ENCODE results near the gene ZNF747.
A peak's percentile ranks its signal among the peaks of the same experiment; 100 is the strongest.

ZNF747 gene

DNA sequence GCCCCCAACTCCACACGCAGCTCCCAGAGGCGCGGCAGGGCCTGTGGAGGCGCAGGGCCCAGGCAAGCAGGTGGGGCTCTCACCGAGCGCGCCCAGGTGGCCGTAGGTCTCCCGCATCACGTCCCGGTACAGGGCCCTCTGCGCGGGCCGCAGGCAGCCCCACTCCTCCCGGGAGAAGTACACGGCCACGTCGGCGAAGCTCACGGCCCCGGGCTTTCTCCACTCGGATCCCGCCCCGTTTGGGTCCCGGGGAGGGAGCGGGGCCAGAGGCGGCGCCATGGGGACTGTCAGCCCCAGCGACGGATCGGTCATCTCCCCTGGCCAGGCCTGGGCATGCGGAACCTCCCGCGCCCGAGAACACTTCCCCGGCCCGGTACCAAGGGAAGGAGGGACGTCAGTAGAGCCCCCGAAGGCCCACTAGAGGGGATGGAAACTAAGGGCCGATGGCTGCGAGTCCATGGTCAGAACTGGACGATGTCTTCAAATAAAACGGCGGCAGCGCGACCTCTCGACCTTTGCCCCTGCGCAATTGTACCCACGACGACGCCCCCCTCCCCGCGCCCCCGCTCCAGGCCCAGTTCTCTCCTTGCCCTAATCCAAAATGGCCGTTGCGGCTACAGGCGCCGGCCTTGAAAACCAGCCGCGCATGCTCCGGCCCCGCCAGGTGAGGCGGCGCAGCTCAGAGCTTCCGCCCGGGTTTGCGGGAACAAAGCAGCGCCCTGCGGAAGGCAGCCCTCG is at the start of gene ZNF747:
Gene ZNF747, minus strand, starts transcription at position 491 of the 738 bp plus-strand sequence. Its CDS starts 179 bp downstream, at position 312.
- peak; percentile 94 for DNase-seq

DNA sequence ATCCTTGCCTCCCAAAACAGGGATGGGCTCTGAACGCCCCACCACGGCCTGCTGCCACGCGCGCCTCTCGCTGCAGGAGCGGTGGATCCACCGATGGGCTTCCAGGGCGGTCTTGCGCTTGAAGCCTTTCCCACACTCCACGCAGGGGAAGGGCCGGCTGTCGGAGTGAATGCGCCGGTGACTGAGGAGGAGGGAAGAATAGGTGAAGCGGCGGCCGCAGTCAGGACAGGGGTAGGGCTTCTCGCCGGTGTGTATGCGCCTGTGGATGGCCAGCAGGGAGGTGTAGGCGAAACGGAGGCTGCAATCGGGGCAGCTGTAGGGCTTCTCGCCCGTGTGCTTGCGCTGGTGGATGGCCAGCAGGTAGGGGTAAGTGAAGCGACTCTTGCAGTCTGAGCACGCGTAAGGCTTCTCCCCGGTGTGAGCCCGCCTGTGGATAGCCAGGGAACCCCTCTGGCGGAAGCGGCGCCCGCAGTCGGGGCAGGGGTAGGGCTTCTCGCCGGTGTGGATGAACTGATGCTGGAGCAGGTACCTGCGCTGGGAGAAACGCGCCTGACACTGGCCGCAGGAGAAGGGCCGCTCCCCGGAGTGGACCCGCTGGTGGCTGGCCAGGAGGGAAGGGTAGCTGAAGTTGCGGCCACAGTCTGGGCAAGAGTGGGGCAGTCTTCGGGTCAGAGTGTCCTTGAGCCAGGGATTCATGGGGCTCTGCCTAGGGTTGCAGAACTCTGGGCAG is 48.1 kb upstream of the ZNF747 start:
- no peak for DNase-seq

DNA sequence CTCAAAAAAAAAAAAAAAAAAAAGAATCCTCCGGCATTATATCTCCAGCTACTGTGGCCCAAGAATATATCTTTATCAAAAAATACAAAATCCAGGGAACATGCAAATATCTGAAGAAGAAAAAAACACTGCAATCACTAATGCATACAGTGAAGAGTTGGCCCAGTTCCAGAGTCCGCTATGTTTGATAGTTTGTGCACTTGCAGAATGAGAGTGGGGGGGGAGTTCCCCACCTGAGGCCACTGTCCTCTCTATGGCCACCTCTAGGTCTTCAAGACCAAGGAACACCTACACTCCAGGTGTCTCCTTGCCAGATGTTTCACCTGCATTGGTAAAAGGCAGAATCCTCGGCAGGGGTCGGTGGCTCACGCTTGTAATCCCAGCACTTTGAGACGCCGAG is 46.8 kb upstream of the ZNF747 start:
- DNase-seq: no peak

DNA sequence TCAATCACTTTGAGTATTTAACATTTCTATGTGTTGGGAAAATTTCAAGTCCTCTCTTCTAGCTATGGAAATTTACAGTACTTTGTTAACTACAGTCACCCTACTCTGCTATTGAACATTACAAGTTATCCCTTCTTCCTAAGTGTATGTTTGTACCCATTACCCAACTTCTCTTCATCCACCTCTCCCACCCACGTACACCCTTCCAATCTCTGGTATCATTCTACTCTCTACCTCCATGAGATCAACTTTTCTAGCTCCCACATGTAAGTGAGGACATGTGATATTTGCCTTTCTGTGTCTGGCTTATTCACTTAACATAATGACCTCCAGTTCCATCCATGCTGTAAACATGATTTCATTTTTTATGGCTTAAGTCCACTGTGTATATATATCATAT is 40.0 kb upstream of the ZNF747 start:
- no peak for DNase-seq

GRCh38 chr16:30571445-30572322 is 37.0 kb upstream of the ZNF747 start, which contains the start of gene ZNF688:
TSS of gene ZNF688 (minus strand) at chr16:30571714. CDS start at chr16:30571629, 85 bp downstream.
- DNase-seq: peak; percentile 98

DNA sequence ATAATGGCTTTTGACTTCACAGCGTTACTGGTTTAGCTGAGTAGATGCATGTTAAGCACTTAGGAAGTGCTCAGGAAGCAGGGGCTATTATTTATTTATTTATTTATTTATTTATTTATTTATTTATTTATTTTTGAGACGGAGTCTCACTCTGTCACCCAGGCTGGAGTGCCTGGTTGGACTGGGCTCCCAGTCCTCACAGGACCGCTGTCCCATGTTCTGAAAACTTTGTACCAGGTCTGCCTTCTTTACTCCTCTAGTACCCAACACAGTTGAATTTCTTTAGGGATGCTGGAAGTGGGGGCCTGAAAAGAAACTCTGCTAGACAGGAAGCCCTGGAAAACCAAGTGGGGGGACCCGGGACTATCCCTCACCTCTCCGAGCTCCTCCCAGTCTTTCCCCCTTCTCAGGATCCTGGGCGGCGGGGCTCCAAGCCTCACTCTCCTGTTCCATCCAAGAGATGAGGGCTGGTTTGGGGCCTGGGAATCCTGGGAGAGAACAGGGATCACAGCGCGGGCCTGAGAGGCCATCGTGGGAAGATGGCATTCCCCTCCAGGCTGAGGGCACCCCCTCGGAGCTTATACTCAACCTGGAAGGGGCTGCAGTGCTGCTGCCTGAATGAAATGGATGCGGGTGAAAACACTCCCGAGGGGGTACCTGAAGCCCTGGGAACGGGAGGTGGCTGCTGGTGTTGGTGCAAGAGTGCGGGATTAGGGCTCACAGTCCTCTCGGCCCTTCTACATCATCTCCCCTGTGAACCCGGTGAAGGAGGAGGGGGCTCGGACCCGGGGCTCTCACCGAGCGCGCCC is 36.2 kb upstream of the ZNF747 start:
- DNase-seq: peak; percentile 66

DNA sequence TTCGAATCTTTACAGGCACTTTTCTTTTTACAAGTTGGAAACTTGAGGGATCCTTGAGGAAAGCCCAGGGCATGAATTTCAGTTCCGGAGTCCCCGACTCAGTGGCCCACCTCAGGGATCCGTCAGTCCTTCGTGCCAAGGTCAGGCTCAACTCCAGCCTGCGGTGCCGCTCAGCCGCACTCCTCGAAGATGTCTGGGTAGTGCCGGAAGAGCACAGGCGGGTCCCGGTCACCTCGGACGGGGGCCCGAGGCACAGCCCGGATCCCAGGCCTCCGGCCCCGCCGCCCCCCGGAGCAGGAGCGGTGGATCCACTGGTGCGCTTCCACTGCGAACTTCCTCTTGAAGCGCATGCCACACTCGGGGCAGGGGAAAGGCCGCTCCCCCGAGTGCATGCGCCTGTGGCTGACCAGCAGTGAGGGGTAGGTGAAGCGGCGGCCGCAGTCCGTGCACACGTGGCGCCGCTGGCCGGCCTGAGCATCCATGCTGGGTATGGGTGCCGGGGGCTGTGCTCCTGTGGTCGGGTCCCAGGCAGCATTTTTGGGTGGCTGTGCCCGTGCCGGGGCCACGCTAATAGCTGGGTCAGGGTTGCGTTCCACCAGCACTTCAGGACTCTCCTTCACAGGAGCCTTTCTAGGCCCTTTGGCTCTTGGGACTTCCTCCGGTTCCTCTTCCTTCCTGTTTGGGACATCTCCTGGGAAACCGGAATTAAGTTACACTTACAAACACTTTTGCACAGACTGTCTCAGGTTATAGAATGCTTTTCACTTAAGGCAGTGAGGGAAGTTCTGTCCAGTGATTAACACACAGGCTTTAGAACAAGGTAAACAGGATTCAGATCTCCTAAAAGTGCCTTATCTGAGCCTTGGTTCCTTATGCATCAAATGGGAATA is 35.3 kb upstream of the ZNF747 start:
- no peak for DNase-seq

DNA sequence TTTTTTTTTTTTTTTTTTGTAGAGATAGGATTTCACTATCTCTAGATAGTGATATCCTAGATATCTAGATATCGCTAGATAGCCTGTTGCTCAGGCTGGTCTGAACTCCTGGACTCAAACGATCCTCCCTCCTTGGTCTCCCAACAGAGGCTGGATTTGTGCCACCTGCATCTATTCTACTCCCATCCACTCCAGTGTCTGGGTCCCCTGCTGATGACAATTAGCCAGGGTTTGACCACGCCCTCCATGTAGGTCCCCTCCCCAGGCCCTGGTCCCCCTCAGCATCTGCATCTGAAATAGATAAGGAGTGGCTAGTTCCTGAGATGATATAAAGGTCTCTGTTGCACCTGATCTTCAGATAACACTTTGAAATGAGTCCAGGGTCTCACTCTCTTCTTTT is 34.6 kb upstream of the ZNF747 start:
- DNase-seq: no peak

DNA sequence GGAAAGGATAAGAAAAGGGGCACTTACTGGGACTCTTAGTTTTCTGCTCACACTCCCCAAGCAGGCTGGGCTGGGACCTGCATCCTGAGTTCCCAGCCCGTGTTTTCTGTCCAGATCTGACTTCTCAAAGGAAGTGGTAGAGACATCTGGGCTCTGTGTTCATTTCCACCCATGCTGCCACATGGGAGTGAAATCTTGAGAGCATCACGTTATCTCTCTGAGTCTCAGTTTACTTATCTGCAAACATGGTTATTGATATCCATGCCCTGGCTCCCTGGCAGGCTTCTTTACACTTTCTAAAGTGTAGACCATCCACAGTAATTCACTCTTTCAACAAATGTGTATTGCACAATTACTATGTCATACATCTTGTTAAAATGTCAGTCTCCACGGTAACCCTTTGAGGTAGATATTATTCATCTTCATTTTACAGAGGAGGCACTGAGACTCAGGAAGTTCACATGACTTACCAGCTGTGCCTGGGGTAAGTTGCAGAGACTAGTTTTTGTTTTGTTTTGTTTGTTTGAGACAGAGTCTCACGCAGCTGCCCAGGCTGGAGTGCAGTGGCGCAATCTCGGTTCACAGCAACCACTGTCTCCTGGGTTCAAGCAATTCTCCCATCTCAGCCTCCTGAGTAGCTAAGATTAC is 33.5 kb upstream of the ZNF747 start:
- DNase-seq: no peak

GRCh38 chr16:30567160-30567990 is 32.7 kb upstream of the ZNF747 start:
- DNase-seq: no peak

GRCh38 chr16:30566531-30566930 is 31.9 kb upstream of the ZNF747 start:
- DNase-seq: no peak

DNA sequence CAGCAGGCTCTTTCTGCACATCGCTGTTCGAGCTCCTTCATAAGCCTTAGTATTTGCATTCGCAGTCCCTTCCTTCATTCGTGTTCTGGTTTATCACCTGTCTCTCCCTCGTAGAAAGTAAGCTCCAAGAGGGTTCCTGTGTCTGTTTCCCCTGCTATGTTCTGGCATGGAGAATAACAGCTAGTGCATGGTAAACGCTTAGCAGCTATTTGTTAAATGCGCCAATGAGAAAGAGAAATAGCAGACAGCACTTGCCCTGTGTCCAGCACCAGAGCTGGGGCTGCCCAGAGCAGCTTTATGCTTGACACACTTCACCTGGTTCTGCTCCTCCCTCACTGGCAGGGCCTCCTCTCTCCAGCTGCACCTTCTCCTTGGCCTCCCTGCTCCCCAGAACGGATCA is 31.3 kb upstream of the ZNF747 start:
- DNase-seq: no peak

DNA sequence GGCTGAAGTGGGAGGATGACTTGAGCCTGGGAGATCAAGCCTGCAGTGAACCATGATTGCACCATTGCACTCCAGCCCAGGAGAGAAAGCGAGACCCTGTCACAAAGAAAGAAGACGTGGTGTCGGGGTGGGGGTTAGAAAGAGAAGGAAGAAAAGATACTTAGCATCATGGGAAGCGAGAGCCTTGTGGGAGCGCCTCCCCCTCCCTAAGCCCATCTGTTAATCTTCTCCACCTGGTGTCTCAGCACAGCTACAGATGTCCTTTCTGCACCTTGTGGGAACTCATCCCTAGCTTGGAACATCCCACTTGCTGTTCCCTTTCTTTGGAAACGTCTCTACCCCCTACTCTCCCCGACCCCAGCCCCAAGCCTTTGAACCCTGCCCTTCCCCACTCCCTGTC is 30.9 kb upstream of the ZNF747 start:
- no peak for DNase-seq

DNA sequence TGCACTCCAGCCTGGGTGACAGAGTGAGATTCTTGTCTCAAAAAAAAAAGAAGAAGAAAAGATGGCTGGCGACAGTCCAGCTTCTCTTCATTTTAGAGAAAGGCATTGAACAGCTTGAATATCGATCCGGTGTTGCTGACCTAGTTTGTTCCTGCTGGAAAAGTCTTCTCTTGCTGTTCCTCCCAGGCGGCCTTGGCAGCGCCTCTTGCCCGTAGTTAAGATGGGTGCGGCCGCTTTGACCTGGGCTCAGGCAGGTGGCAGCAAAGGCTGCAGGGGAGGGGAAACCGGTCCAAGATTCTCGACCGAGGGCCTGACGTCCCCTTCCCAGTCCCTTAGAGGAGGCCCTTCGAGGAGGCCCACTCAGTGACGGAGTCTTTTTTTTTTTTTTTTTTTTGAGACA is 27.4 kb upstream of the ZNF747 start:
- DNase-seq: no peak

GRCh38 chr16:30561089-30561816 is 26.6 kb upstream of the ZNF747 start:
- no peak for DNase-seq

- no peak for DNase-seq
Observed at GRCh38 chr16:30559690-30560089, 25.0 kb upstream of the ZNF747 start.

DNA sequence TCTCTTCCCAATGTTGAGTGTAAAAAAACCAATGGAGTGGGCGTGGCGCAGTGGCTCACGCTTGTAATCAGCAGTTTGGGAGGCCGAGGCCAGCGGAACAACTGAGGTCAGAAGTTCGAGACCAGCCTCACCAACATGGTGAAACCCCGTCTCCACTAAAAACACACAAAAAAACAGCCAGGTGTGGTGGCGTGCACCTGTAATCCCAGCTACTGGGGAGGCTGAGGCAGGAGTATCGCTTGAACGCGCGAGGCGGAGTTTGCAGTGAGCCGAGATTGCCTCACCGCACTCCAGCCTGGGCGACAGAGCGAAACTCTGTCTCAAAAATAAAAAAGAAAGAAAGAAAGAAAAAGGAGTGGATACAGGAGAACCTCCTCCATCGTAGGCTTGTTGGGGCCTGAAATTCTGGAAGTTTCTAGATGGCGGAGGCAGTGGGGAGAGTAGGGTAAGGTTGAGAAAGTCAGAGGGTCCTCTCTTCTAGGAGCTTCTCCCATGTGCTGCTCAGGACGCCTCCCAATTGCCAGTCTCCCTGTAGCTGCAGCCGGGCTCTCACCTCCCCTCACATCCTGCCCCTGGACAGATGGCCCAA is 24.2 kb upstream of the ZNF747 start:
- no peak for DNase-seq

DNA sequence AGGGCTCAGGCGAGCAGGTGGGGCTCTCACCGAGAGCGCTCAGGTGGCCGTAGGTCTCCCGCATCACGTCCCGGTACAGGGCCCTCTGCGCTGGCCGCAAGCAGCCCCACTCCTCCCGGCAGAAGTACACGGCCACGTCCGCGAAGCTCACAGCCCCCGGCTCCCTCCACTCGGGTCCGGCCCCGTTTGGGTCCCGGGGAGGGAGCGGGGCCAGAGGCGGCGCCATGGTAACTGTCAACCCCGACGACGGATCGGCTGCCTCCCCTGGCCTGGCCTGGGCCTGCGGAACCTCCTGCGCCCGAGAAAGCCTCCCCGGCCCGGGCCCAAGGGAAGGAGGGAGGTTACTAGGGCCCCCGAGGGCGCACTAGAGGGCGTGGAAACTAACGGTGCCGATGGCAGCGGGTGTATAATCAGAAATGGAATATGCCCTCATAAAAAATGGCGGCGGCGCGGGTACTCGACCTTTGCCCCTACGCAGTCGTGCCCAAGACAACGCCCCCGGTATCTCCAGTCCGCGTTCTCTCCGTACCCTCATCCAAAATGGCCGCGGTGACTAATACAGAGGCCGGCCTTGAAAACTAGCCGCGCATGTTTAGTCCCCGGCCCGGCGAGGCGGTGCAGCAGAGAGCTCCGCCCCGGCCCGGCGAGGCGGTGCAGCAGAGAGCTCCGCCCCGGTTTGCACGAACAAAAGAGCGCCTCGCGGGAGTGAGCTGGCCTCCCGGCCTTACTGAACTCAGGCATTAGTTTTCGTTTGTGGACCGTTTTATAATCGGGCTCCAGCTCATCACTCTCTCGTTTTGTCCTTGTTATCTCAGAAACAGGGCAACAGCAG is 23.5 kb upstream of the ZNF747 start, which contains the start of gene ZNF764:
Gene ZNF764, minus strand, starts transcription at position 418 of the 832 bp plus-strand sequence. Its CDS starts 192 bp downstream, at position 226.
- DNase-seq: peak; percentile 98
